Smooth muscle cell of the brain vasculature (primary cell): ENCODE measurements around the gene C4B.
"Not testable (repeated sequence)": the region's sequence is repeated elsewhere in the genome, so short reads cannot be mapped to it uniquely, and the experiment has no call there.

ENCODE experiments used
- DNase-seq: peaks from one replicate; pipeline ENCODE4 v3.0.0-alpha.2; 2012; ENCODE audit warnings: low read depth, low spot score

C4B gene

GRCh38 chr6:31980998-31981397 lies 33.6 kb upstream of the C4B start:
- DNase-seq = not testable (repeated sequence)

DNA sequence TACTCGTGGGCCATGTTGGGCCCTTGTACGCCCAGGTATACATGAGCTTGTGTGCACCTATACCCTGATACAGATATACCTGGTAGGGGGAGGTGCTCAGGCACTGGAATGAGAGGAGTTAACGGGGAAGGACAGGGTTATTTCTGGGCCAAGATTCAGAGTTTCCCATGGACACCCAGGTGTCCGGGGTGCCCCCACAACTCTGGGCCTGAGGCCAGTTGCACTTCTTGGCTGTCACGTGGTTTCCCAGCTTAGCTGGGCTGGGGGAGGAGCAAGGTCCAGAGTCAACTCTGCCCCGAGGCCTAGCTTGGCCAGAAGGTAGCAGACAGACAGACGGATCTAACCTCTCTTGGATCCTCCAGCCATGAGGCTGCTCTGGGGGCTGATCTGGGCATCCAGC lies 32.9 kb upstream of the C4B start, which contains the start of gene C4A:
C4A (plus strand) TSS at position 314 of the 400 bp plus-strand sequence; CDS start at position 365, 51 bp downstream.
- not testable (repeated sequence) for DNase-seq

DNA sequence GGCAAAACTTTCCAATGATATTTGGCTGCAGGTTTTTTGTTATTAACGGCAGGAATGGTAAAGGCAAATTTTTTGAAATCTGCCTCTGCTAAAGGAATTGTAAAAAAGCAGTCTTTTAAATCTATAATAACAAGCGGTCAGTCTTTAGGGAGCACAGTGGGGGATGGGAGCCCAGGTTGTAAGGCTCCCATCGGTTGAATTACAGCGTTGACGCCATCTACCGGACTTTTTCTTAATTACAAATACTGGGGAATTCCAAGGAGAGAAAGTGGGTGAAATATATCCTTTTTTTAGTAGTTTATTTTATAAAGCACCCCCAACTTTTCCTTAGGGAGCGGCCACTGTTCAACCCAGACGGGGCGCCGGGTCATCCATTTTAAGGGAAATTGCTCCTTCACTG lies 25.2 kb upstream of the C4B start:
- not testable (repeated sequence) for DNase-seq

GRCh38 chr6:31994421-31994820 lies 20.2 kb upstream of the C4B start:
- not testable (repeated sequence) for DNase-seq

GRCh38 chr6:31996385-31996784 lies 18.2 kb upstream of the C4B start:
- DNase-seq = not testable (repeated sequence)

DNA sequence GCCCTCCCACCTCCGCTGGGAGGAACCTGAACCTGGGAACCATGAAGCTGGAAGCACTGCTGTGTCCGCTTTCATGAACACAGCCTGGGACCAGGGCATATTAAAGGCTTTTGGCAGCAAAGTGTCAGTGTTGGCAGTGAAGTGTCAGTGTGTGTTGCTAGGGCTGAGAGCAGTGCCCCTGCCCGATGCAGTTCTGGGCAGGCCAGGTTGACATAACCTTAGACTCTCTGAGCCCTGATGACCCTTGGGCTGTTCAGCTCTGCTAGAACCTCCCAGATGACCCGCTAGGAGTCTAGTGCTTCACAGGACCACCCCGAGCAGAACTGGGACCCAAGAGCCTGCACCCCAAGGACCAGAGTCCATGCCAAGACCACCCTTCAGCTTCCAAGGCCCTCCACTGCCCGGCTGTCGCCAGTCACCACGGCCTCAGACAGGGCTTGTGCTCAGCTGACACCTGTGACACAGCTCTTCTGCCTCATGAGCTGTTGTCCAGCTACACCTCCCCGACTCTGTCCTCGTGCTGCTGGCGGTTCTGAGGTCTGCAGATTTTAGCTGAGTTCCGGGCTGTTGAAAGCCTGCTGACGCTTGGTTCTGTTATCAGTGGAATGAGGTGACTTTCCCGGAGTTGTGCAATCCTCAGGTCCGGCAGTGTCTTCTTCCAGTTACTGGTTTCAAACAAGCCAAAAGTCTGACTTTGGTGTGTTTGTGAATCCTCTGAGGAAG lies 11.9 kb upstream of the C4B start:
- not testable (repeated sequence) for DNase-seq

- not testable (repeated sequence) for DNase-seq
These were observed 11.3 kb upstream of the C4B start for GRCh38 chr6:32003301-32003700.

- DNase-seq = not testable (repeated sequence)
These were observed 10.2 kb upstream of the C4B start for GRCh38 chr6:32004393-32004792.

GRCh38 chr6:32004864-32005537 lies 9.6 kb upstream of the C4B start:
- DNase-seq = not testable (repeated sequence)

GRCh38 chr6:32005538-32005880 lies 9.1 kb upstream of the C4B start:
- DNase-seq = not testable (repeated sequence)

DNA sequence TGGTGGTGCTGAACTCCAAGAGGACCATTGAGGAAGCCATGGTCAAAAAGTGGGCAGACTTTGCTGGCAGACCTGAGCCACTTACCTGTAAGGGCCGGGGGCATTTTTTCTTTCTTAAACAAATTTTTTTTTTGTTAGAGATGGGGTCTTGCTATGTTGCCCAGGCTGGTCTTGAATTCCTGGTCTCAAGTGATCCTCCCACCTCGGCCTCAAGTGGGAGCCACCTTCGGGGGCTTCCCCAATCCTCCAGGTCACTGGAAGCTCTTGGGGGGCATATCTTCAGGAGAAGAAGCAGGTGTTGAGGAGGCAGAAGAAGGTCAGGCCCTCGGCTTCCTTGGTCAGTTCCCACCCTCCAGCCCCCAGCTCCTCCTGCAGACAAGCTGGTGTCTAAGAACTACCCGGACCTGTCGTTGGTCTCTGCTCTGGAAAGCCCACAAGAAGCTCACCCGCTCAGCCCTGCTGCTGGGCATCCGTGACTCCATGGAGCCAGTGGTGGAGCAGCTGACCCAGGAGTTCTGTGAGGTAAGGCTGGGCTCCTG lies 8.5 kb upstream of the C4B start:
- not testable (repeated sequence) for DNase-seq

DNA sequence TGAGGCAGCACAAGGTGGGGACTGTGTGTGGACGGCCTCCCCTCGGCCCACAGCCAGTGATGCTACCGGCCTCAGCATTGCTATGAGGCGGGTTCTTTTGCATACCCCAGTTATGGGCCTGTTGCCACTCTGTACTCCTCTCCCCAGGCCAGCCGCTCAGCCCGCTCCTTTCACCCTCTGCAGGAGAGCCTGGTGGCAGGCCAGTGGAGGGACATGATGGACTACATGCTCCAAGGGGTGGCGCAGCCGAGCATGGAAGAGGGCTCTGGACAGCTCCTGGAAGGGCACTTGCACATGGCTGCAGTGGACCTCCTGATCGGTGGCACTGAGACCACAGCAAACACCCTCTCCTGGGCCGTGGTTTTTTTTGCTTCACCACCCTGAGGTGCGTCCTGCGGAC lies 7.5 kb upstream of the C4B start:
- not testable (repeated sequence) for DNase-seq

- not testable (repeated sequence) for DNase-seq
These were observed 6.6 kb upstream of the C4B start for GRCh38 chr6:32008037-32008436.

DNA sequence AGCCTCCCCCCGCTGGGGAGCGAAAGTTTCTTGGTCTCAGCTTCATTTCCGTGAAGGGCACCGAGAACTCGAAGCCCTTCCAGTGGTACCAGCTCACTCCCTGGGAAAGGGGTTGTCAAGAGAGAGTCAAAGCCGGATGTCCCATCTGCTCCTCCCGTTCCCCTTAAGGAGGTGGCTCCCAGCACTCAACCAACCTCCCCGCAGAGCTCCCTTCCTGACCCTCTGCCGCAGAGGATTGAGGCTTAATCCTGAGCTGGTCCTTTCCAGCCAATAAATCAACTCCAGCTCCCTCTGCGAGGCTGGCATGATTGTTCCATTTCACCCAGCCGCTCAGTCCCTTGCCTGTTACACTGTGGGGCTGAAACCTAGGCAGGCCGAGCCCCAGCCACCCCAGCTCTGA lies 6.0 kb upstream of the C4B start:
- not testable (repeated sequence) for DNase-seq

DNA sequence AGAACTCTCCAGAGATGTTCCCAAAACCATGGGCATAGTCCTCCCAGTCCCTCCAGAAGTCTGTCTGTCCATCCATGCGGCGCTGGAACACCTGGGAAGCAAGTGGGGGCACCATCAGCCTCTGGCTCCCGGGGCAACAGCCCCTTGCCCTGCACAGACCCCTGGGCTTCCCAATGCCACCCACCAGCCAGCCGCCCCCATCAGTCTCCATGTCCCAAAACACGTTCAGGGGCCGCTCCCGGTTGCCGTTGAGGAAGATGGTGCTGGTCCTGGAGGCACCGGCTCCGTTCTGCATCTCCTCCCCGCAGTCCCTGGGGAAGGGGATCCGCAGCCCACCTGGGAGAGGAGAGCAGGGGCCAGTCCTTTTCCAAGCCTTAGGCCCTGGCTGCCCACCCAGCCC lies 5.1 kb upstream of the C4B start:
- not testable (repeated sequence) for DNase-seq

DNA sequence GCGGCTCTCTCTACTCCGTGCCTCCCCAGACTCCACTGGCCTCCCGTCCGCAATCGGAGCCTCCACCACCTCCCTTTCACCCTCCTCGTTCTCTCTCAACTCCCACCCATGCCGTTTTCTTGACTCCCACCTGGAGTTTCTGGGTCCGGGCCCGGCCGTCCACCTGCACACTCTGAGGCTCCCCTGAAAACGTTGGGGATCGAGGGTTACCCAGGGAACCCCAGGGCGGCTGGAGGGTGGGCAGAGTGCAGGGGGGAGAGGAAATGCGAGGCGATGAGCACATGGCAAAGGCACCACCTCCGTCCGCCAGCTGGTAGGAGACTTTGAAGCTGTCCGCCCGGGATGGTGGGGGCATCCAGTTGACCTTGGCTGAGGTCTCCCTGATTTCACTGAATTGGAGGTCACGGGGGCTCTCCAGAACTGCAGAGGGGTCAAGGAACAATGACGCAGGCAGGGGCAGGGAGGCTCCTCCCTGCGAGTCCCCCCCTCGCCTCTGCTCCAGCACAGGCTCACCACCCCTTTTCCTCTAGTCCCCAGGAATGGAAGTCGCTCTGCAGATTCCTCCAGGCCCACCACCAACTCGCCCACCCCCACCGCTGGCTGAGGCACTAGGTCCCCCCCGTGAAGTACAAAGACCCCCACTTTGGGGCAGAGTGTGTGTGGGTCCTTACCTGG lies 3.6 kb upstream of the C4B start:
- DNase-seq = not testable (repeated sequence)

GRCh38 chr6:32012941-32013617 lies 1.5 kb upstream of the C4B start:
- not testable (repeated sequence) for DNase-seq

DNA sequence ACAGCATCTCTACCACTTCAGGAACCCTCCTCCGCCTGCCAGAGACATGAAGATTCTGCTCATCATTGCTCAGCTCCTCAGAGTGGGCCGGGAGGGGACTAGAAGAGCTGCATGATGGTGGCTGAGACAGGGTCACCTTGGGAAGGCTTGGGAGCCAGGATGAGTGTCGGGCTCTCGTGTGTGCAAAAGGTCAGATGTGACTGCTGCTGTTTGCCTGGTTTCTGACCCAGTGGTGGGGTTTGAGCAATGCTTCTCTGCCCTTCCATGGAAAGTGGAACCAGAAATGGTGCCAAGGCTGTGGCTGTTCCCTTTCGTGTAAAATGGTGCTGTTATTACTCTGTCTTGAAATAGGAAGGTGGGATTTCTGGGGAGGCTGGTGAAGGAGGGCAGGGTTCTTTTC lies 857 bp upstream of the C4B start:
- DNase-seq = not testable (repeated sequence)

DNA sequence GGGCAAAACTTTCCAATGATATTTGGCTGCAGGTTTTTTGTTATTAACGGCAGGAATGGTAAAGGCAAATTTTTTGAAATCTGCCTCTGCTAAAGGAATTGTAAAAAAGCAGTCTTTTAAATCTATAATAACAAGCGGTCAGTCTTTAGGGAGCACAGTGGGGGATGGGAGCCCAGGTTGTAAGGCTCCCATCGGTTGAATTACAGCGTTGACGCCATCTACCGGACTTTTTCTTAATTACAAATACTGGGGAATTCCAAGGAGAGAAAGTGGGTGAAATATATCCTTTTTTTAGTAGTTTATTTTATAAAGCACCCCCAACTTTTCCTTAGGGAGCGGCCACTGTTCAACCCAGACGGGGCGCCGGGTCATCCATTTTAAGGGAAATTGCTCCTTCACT lies 7.5 kb downstream of the C4B start:
- DNase-seq = not testable (repeated sequence)

DNA sequence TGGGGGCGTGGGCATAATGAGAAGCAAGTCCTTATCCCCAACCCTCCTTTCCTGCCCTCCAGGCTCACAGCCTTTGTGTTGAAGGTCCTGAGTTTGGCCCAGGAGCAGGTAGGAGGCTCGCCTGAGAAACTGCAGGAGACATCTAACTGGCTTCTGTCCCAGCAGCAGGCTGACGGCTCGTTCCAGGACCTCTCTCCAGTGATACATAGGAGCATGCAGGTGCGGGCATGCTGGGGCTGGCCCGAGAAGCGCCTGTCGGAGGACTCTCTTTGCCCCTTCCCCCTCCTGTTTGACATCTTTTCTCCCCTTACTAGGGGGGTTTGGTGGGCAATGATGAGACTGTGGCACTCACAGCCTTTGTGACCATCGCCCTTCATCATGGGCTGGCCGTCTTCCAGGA lies 14.0 kb downstream of the C4B start:
- DNase-seq = not testable (repeated sequence)

GRCh38 chr6:32029553-32029952 lies 15.0 kb downstream of the C4B start:
- not testable (repeated sequence) for DNase-seq
